ENCODE measurements around the gene ADAM21.

GRCh38 chr14:70415788-70416187 is 36.2 kb upstream of the ADAM21 start:
- TF ChIP-seq POLR2A (IDR thresholded peaks at IDR 0.05; ENCODE audit: extremely low read depth, insufficient read length) (no peak), CTCF (IDR thresholded peaks at IDR 0.05; ENCODE audit: low read depth, low read length) (no peak), MYC (IDR thresholded peaks at IDR 0.05; ENCODE audit: low read depth, low read length) (no peak)
- TF ChIP-seq, protein P1, sequence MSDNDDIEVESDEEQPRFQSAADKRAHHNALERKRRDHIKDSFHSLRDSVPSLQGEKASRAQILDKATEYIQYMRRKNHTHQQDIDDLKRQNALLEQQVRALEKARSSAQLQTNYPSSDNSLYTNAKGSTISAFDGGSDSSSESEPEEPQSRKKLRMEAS (IDR thresholded peaks at IDR 0.05; ENCODE audit: low read depth, low read length) = no peak
